Neural crest cell (in vitro differentiated cells): ENCODE measurements around the gene CYTH4. TPM values are rescaled to one million over a fixed set of nuclear protein-coding genes. Genes with fewer than 3 reads are reported as not detected.

Source experiments
- DNase-seq: peaks from one replicate; pipeline ENCODE4 v3.0.0; 2021; ENCODE audit warnings: low read depth, mixed read lengths, low spot score
- H3K27ac Mint-ChIP-seq: one replicate; pipeline ENCODE4 v1.8.0; 2021; ENCODE audit warnings: mild to moderate bottlenecking, mixed read lengths; ENCODE audit not compliant: unreplicated experiment
- H3K27me3 Mint-ChIP-seq: 2 replicates; pipeline ENCODE4 v1.8.0; 2021; ENCODE audit warnings: low read depth, mild to moderate bottlenecking, mixed read lengths
- H3K36me3 Mint-ChIP-seq: 2 replicates; pipeline ENCODE4 v1.8.0; 2021; ENCODE audit warnings: low read depth, mild to moderate bottlenecking, mixed read lengths
- H3K4me1 Mint-ChIP-seq: 2 replicates; pipeline ENCODE4 v1.8.0; 2021; ENCODE audit warnings: mixed read lengths
- H3K4me3 Mint-ChIP-seq: one replicate; pipeline ENCODE4 v1.8.0; 2021; ENCODE audit warnings: mild to moderate bottlenecking, mixed read lengths
- H3K9me3 Mint-ChIP-seq: 2 replicates; pipeline ENCODE4 v1.8.0; 2021; ENCODE audit warnings: mixed read lengths
- CTCF ChIP-seq: fragments of 200-600 bp; sonication (generic); conservative IDR thresholded peaks from 2 replicates; pipeline ENCODE4 v1.5.0; 2021; ENCODE audit warnings: antibody characterized with exemption, mild to moderate bottlenecking
- total RNA-seq: library from RNA; stranded (reverse); gene quantifications from 2 replicates; pipeline ENCODE4 v1.2.1, GENCODE V29; 2021

Gene CYTH4
- total RNA-seq, 1 donor from 2014 or later = not detected

DNA sequence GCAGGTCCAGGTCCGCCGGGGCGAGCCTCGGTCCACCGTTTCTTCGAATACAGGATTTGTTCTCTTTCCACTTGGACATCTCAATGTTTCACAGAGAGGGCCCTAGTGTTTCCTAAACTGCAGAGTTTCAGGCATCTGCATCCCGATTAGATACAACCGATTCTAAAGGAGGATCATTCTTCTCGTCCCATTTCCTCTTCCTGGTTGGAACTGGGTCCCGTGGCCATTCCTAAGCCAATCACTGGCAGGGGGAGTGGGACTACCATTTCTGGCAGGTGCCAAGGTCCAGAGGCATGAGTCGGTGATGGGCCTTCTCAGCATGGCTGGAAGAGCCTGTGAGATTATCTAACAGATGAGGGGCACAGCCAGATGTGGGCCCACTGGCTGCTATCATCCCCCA, 76.1 kb downstream of the CYTH4 start:
- H3K27me3 Mint-ChIP-seq = peaks cover under 1% of the 10 kb centered on the region
- H3K36me3 Mint-ChIP-seq = no peaks in the 10 kb centered on the region
- H3K9me3 Mint-ChIP-seq = no peaks in the 10 kb centered on the region
- H3K4me1 Mint-ChIP-seq = no peaks in the 10 kb centered on the region
- no peak overlapping the region for H3K4me3 Mint-ChIP-seq
- DNase-seq = no peak
- TF ChIP-seq CTCF = no peak
- H3K27ac Mint-ChIP-seq = no peak overlapping the region

DNA sequence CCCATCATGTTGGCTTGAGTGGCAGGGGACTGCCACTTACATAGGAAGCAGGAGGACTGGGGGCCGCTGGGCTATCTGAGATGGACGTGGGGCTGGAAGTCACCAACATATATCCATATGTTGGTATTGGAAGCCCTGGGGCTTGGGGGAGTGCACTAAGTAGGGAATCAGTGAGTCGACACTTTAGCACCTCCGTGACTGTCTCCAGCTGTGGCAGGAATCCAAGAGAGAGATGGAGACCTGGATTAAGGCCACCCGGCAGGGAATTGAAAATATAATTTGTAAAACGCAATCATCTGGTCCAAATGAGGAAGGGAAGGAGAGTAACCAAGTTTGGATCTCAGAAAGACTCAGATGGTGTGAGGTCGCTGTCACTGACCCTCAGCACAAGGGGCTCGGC, 76.6 kb downstream of the CYTH4 start:
- no peaks in the 10 kb centered on the region for H3K4me1 Mint-ChIP-seq
- no peak overlapping the region for H3K27ac Mint-ChIP-seq
- TF ChIP-seq CTCF = no peak
- no peaks in the 10 kb centered on the region for H3K9me3 Mint-ChIP-seq
- H3K36me3 Mint-ChIP-seq = no peaks in the 10 kb centered on the region
- H3K27me3 Mint-ChIP-seq = no peaks in the 10 kb centered on the region
- DNase-seq = no peak
- H3K4me3 Mint-ChIP-seq = no peak overlapping the region

- no peak for DNase-seq
- no peak for TF ChIP-seq CTCF
- no peaks in the 10 kb centered on the region for H3K27me3 Mint-ChIP-seq
- no peak overlapping the region for H3K27ac Mint-ChIP-seq
- no peaks in the 10 kb centered on the region for H3K36me3 Mint-ChIP-seq
- H3K9me3 Mint-ChIP-seq = no peaks in the 10 kb centered on the region
- H3K4me1 Mint-ChIP-seq = peaks cover 13% of the 10 kb centered on the region
- H3K4me3 Mint-ChIP-seq = no peak overlapping the region
Measured at GRCh38 chr22:37362621-37363020, 80.3 kb downstream of the CYTH4 start.

GRCh38 chr22:37363261-37363992, 81.1 kb downstream of the CYTH4 start:
- no peak for DNase-seq
- H3K27me3 Mint-ChIP-seq = no peaks in the 10 kb centered on the region
- TF ChIP-seq CTCF = no peak
- no peak overlapping the region for H3K27ac Mint-ChIP-seq
- peaks cover 18% of the 10 kb centered on the region for H3K4me1 Mint-ChIP-seq
- no peaks in the 10 kb centered on the region for H3K9me3 Mint-ChIP-seq
- no peaks in the 10 kb centered on the region for H3K36me3 Mint-ChIP-seq
- no peak overlapping the region for H3K4me3 Mint-ChIP-seq

Other genes starting within 250 kb of the CYTH4 start
- 85.7 and 95.8 TPM in 2 replicates for gene KCTD17, start 230.8 kb upstream of the CYTH4 start, total RNA-seq
- not detected in 2 replicates for gene TMPRSS6, start 172.8 kb upstream of the CYTH4 start, total RNA-seq
- gene IL2RB, start 132.6 kb upstream of the CYTH4 start, total RNA-seq = 0.50 and 0.56 TPM in 2 replicates
- gene C1QTNF6, start 94.3 kb upstream of the CYTH4 start, total RNA-seq = 13.6 TPM in 2 replicates
- 0.09 TPM in 2 replicates for gene SSTR3, start 70.0 kb upstream of the CYTH4 start, total RNA-seq
- gene RAC2, start 38.2 kb upstream of the CYTH4 start, total RNA-seq = 0.21 TPM in 1 of 2 replicates, not detected in the other
- 0.09 and 0.27 TPM in 2 replicates for gene ELFN2, start 145.0 kb downstream of the CYTH4 start, total RNA-seq
- gene MFNG, start 203.9 kb downstream of the CYTH4 start, total RNA-seq = 3.2 and 4.7 TPM in 2 replicates
- gene CARD10, start 236.9 kb downstream of the CYTH4 start, total RNA-seq = 7.0 and 7.3 TPM in 2 replicates